K562 (cell line): Measurements from ENCODE around the gene FOXJ3. TPM values are rescaled to one million over a fixed set of nuclear protein-coding genes. Genes with fewer than 3 reads are reported as not detected.

Source experiments
- ATF1 ChIP-seq, 2 experiments: fragments of 450-650 bp in 1 of 2; IDR thresholded peaks; 2 replicates each; pipeline ENCODE4 v1.6.1; 2016; ENCODE audit warnings: missing compliant biosample characterization in 1 of 2, missing genetic modification characterization in 1 of 2
- BRF1 ChIP-seq: IDR thresholded peaks from 3 replicates; pipeline ENCODE4 v1.6.1; 2011; ENCODE audit warnings: borderline replicate concordance, mild to moderate bottlenecking; ENCODE audit not compliant: insufficient read length; ENCODE audit errors: extremely low read depth
- CREBBP ChIP-seq: IDR thresholded peaks from one replicate; pipeline ENCODE4 v1.6.1; 2012; ENCODE audit warnings: low read depth, mild to moderate bottlenecking, control low read depth, inconsistent platforms, low read length
- CREM ChIP-seq: IDR thresholded peaks from 2 replicates; pipeline ENCODE4 v1.6.1; 2014; ENCODE audit warnings: antibody characterized with exemption, low read depth
- ETV6 ChIP-seq, 3 experiments: fragments of 150-350 bp in 1 of 3; sonication (generic) in 1 of 3; formaldehyde crosslinking in 1 of 3; IDR thresholded peaks; 2 replicates each; pipeline versions ENCODE4 v1.6.1 to v1.8.0; 2014 to 2022; ENCODE audit warnings: borderline replicate concordance in 2 of 3, low read depth in 2 of 3, antibody characterized with exemption in 1 of 3, low read length in 1 of 3, mild to moderate bottlenecking in 1 of 3, missing genetic modification reagents in 1 of 3
- FOXK2 ChIP-seq, 2 experiments: fragments of 450-650 bp; IDR thresholded peaks in 1 of 2; conservative IDR thresholded peaks in 1 of 2; 2 replicates each; pipeline ENCODE4 v1.6.1; 2016; ENCODE audit warnings: low read depth in 2 of 2, mild to moderate bottlenecking in 1 of 2
- FOXM1 ChIP-seq, 2 experiments: fragments of 450-650 bp in 1 of 2; sonication (generic) in 1 of 2; formaldehyde crosslinking in 1 of 2; IDR thresholded peaks; 2 replicates each; pipeline versions ENCODE4 v1.6.1 to v1.9.0; 2017 to 2022; ENCODE audit warnings: low read depth in 2 of 2, mild to moderate bottlenecking in 2 of 2, missing genetic modification reagents in 1 of 2, moderate library complexity in 1 of 2
- FOXP1 ChIP-seq: sonication (generic); formaldehyde crosslinking; IDR thresholded peaks from 2 replicates; pipeline ENCODE4 v1.8.0; 2022; ENCODE audit warnings: mild to moderate bottlenecking, missing genetic modification reagents
- FOXP4 ChIP-seq: sonication (generic); formaldehyde crosslinking; IDR thresholded peaks from 2 replicates; pipeline ENCODE4 v1.8.0; 2022; ENCODE audit warnings: mild to moderate bottlenecking, missing genetic modification reagents, borderline replicate concordance
- GATAD2B ChIP-seq: fragments of 450-650 bp; IDR thresholded peaks from 2 replicates; pipeline ENCODE4 v1.6.1; 2017; ENCODE audit warnings: mild to moderate bottlenecking, borderline replicate concordance
- MAZ ChIP-seq, 2 experiments: fragments of 450-650 bp in 1 of 2; sonication (generic) in 1 of 2; formaldehyde crosslinking; IDR thresholded peaks in 1 of 2; conservative IDR thresholded peaks in 1 of 2; 2 replicates each; pipeline versions ENCODE4 v1.4.0 to v1.5.0; 2020; ENCODE audit warnings: mild to moderate bottlenecking in 1 of 2, missing genetic modification reagents in 1 of 2
- MITF ChIP-seq: IDR thresholded peaks from 2 replicates; pipeline ENCODE4 v1.6.1; 2014; ENCODE audit warnings: antibody characterized with exemption
- MNT ChIP-seq, 2 experiments: fragments of 450-650 bp; conservative IDR thresholded peaks; 2 replicates each; pipeline ENCODE4 v1.6.1; 2017; ENCODE audit warnings: mild to moderate bottlenecking in 2 of 2, moderate library complexity in 2 of 2
- NKRF ChIP-seq: fragments of 450-650 bp; IDR thresholded peaks from 2 replicates; pipeline ENCODE4 v1.6.1; 2016; ENCODE audit warnings: borderline replicate concordance
- XRCC5 ChIP-seq: fragments of 200-400 bp; formaldehyde crosslinking; IDR thresholded peaks from 2 replicates; pipeline ENCODE4 v1.6.1; 2017; ENCODE audit warnings: low read depth, mild to moderate bottlenecking, low read length
- ZNF224 ChIP-seq: sonication (generic); formaldehyde crosslinking; IDR thresholded peaks from 2 replicates; pipeline ENCODE4 v1.8.0; 2022; ENCODE audit warnings: mild to moderate bottlenecking, missing genetic modification reagents
- ZNF766 ChIP-seq: fragments of 200-800 bp; sonication (Bioruptor generic); conservative IDR thresholded peaks from 2 replicates; pipeline ENCODE4 v1.6.1; 2016; ENCODE audit warnings: missing genetic modification characterization, missing compliant biosample characterization
- ZNF785 ChIP-seq: fragments of 250-450 bp; sonication (Bioruptor Pico); IDR thresholded peaks from 2 replicates; pipeline ENCODE4 v1.4.0; 2020; ENCODE audit warnings: mild to moderate bottlenecking
- polyA plus RNA-seq, 8 experiments: library from polyadenylated mRNA; depleted of rRNA in 4 of 8; stranded (reverse) in 5 of 8; unstranded in 3 of 8; fragments of >200 nt; fragmentation: Nextera tagmentation in 2 of 8; fragmentation: Illumina TruSeq in 1 of 8; extraction: Ambion mirVana in 2 of 8; extraction: Trizol in 1 of 8; gene quantifications; 2 replicates each; pipeline versions ENCODE4 v1.2.1 to v1.2.3, GENCODE V29; 2011 to 2014; ENCODE audit warnings: inconsistent platforms in 1 of 8, missing spikeins in 1 of 8
- total RNA-seq, 7 experiments: library from RNA; depleted of rRNA in 6 of 7; stranded (reverse); fragments of >200 nt in 6 of 7; fragmentation: Illumina TruSeq in 2 of 7; extraction: Trizol in 2 of 7; gene quantifications; 2 replicates each; pipeline versions ENCODE4 v1.2.1 to v1.2.3, GENCODE V29; 2011 to 2021; ENCODE audit warnings: low replicate concordance in 1 of 7

Gene FOXJ3
- total and polyA plus RNA-seq, 9 of the 15 experiments (the other 6 are each of a cell fraction or from before 2014, with no cell fraction given): 8.7 to 35.3 (median 23.4) TPM

- TF ChIP-seq NKRF: peak; percentile 37; the same call in 1 of the 2 replicates
- TF ChIP-seq FOXP1 (CRISPR knock-in tag): peak; percentile 67; the same call in 1 of the 2 replicates
- TF ChIP-seq XRCC5: peak; percentile 96
- 0 out of 2 replicates have a peak, but pooled peaks have one; percentile 14 for TF ChIP-seq ZNF224 (CRISPR knock-in tag)
- TF ChIP-seq CREM: peak; percentile 97
- TF ChIP-seq MITF: peak; percentile 50; the same call in 1 of the 2 replicates
- no peak for TF ChIP-seq CREBBP
- no peak; a peak in 2 of 4 replicates for TF ChIP-seq ETV6 (IDR thresholded peaks at IDR 0.05; ENCODE audit: borderline replicate concordance in 1 of 2, low read depth in 2 of 2, low read length in 1 of 2)
- TF ChIP-seq ETV6 (CRISPR knock-in tag; IDR thresholded peaks at IDR 0.05; ENCODE audit: borderline replicate concordance): peak; percentile 48; the same call in 1 of the 2 replicates
- TF ChIP-seq FOXP4 (CRISPR knock-in tag): peak; percentile 71; the same call in 1 of the 2 replicates
- TF ChIP-seq ZNF785 (CRISPR knock-in tag): no peak
- TF ChIP-seq BRF1: no peak
- TF ChIP-seq MNT (conservative IDR thresholded peaks at IDR 0.05): peak in 1 of 2 experiments; percentile 26
- peak; percentile 87 to 93 for TF ChIP-seq MAZ (CRISPR knock-in tag; conservative IDR thresholded peaks at IDR 0.05 in 1 of 2, IDR thresholded peaks at IDR 0.05 in 1 of 2)
- TF ChIP-seq FOXM1 (IDR thresholded peaks at IDR 0.05; ENCODE audit: low read depth): no peak
- 0 out of 2 replicates have a peak, but pooled peaks have one; percentile 30 for TF ChIP-seq FOXM1 (CRISPR knock-in tag; IDR thresholded peaks at IDR 0.05; ENCODE audit: low read depth)
- peak; percentile 75 for TF ChIP-seq ZNF766
- peak; percentile 89 for TF ChIP-seq ATF1 (CRISPR knock-in tag; IDR thresholded peaks at IDR 0.05)
- TF ChIP-seq ATF1 (tag; IDR thresholded peaks at IDR 0.05): peak; percentile 96
- TF ChIP-seq GATAD2B: peak; percentile 80
- peak in 1 of 2 experiments; percentile 71; a peak in 2 of 4 replicates for TF ChIP-seq FOXK2 (conservative IDR thresholded peaks at IDR 0.05 in 1 of 2, IDR thresholded peaks at IDR 0.05 in 1 of 2; ENCODE audit: low read depth in 2 of 2)
Measured at GRCh38 chr1:42335050-42335808, at the start of gene FOXJ3 (continued).
